HG03565 (cell line): ENCODE data around the gene FAM234A.
"Not testable (repeated sequence)": the region's sequence is repeated elsewhere in the genome, so short reads cannot be mapped to it uniquely, and the experiment has no call there.

Experiments used
- ATAC-seq: cut with Tn5 transposase; IDR thresholded peaks from one replicate; pipeline ENCODE4 v1.9.1; 2021; ENCODE audit warnings: mild to moderate bottlenecking, moderate library complexity; ENCODE audit not compliant: unreplicated experiment

FAM234A gene

GRCh38 chr16:263944-264343 lies 29.3 kb downstream of the FAM234A start:
- ATAC-seq, result no peak

DNA sequence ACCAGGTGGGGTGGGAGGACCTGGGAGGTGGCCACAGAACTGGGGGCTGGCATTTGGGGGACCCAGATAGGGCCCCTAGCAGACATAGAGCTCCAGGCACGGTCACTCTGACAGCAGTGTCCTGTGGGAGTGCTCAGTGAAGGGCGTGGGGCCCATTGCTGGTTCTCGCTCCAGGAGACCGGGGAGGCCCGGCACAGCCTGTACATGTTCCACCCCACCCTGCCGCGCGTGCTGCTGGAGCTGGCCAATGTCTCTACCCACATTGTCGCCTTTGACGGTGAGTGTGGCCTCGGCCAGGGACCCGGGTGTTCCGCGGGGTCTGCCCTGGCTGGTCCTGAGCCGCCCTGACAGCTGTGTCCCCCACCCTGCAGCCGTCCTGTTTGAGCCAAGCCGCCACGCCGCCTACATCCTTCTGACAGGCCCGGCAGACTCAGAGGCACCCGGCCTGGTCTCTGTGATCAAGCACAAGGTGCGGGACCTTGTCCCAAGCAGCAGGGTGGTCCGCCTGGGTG lies 29.9 kb downstream of the FAM234A start:
- ATAC-seq, result no peak

DNA sequence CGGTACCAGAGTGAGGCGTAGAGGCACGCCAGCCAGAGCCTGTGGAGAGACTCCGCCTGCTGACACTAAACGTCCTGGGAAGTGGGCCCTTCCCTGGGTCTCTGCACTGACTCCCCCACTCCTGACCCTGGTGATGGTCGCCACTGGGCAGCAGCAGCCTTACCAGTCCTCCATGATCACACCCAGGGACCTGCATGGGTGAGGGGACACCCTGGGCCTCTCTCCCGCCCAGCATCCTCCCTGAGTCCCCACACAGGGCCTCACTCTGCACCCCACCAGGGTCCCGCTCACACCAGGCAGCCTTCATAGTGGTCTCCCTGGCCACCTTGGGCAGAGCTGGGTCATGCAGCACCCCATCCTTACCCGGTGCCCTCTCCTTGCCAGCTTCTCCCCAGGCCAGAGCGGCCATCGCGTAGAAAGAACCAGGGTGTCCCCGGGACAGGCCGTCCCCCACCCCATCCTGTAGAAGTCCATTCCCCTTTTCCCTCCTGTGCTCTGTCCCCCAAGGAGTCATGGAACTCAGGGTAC lies 30.4 kb downstream of the FAM234A start:
- no peak for ATAC-seq

- ATAC-seq, result no peak
Observed at GRCh38 chr16:265711-266110, 31.1 kb downstream of the FAM234A start.

- no peak for ATAC-seq
Observed at GRCh38 chr16:266258-267164, 31.9 kb downstream of the FAM234A start.

- not testable (repeated sequence) for ATAC-seq
Observed at GRCh38 chr16:267562-267961, 32.9 kb downstream of the FAM234A start.

DNA sequence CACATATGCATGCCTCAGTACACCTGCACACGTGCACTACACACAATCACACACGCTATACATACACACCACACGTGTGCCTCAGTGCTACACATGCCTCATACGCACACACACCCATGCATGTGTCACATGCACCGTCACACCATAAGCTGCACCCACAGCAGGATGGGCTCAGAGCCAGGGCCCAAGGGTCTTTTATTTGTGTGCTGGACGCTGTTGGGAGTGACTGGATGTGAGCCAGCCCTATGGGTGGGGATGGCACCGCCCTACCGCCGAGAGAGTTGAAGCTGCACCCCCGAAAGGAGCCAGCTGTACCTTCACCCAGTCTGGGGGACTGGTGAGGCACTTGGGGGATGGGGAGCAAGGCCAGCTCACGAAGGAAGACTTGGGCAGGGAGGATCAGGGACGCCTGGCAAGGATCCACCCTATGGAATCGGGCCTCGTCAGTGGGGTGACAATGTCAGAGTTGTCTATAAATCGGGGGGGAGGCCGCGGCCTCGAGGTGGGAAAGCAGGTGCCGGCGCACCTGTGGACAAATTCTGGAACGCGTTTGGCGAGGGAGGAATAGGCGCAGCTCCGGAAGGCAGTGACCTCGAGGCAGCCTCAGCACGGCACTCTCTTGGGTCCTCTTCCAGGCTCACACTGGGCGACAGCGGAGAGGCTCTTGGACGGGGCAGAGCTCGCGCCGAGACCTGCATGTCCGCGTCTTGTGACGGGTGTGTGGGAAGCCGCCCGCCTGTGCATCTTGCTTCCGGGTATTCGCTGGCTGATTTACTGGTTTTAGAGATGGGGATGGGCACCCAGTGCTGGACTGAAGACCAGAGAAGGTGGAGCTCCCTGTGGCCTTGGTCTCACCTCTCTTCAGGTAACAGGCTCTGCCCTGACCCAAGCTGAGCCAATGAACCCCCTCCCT lies 33.8 kb downstream of the FAM234A start:
- no peak for ATAC-seq

DNA sequence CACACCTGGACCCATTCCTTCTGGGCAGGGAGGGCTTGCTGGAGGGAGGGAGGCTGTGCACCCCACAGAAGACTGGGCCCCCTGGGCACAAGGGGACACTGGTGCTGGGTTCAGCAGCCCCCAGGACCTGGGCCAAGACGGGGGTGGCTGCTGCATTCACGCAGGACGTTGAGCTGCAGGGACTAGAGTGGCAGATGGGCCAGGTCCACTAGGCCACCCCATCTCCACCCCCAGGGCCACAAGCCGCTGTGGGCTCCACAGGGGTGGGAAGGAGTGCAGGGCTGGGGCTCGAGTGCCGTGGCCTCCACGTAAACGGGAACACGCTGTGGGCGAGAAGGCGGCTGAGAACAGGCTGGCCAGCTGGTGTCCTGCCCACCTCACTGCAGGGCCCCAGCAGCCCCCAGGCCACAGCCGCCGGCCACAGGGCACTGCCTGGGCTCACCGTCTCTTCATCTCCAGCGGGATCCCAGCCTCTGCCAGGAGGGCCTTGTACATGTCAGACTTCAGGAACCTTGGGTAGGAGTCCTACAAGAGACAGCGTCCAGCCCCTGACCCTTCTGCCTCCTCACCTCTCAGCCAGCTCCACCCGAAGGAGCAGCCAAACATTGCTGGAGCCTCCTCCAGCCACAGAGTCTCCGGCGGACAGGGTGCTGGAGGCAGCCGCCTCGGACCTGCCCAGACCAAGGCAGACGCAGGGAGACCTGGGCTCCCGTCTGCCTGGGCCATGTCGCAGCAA lies 34.6 kb downstream of the FAM234A start:
- no peak for ATAC-seq

DNA sequence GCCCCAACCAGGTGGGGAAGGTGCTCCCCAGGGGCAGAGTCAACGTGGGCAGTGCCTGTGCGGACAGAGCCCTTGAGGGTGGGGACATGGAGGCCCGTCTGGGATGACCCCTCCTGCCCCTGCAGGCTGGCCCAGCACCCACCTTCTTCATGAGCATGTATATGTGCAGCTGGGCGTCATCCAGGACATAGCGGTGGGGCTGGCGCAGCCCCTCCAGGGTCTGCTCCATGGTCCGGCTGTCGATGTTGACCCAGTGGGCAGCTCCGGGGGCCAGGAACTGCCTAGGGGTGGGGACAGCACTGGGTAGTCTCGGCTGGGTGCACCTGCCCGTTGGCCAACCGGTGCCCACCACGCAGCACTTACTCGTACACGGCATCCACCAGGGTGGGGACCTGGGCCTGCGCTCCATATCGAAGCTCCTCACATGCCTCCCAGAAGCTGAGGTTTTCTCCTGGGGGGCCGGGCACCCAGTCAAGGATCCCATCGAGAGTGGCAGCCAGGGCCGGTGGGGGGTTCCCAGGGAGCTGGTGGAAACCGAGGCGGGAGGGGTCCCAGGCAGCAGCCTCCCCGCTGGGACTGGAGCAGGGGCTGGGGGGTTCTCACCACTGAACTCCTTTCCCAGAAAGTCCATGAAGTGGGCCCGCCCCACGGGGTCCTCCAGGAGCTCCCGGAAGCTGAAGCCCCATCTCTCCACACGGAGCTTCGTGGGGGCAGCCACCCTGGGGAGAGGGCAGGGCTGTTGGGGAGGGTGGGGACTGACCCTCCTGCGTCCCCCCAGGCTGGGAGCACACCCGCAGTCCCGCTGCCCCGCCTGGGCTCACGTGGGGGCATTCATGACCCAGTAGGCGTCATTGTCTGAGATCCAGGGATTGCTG lies 36.0 kb downstream of the FAM234A start:
- ATAC-seq, result no peak

GRCh38 chr16:272633-273546 lies 38.3 kb downstream of the FAM234A start:
- no peak for ATAC-seq

GRCh38 chr16:273547-274421 lies 39.2 kb downstream of the FAM234A start:
- ATAC-seq, result no peak

DNA sequence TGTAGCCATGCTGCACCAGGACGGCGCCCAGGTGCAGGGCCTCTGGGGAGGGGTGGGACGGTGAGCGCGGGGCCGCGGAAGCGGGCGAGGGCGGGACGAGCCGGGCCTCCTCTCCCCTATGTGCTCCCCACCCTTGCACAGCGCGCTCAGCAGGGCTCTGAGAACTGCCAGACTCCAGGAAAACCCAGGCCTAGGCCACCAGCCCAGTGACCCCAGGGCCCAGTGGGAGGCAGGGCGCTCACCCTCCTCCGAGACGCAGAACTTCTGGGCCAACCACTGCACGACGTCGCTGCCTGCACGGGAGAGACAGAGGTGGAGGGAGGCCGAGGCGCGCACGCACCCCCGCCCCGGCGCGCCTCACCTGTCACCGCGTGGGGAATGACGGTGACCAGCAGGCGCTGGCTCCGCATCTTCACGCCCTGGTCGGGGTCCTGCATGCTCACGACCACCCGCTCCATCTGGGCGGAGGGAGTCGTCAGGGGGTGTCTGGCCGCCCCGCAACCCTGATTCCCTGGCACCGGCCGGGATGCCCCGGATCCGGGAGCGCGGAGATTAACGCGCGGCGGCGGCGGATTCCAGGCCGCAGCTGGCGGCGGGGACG lies 40.5 kb downstream of the FAM234A start:
- ATAC-seq, result no peak

- ATAC-seq, result no peak
Observed at GRCh38 chr16:275786-276232, 41.2 kb downstream of the FAM234A start, which contains the start of gene RGS11. TSS of gene RGS11 (minus strand) at chr16:275944. CDS start at chr16:275911, 33 bp downstream.

- ATAC-seq, result no peak
Observed at GRCh38 chr16:276426-277077, 41.9 kb downstream of the FAM234A start.

GRCh38 chr16:278863-279366 lies 44.3 kb downstream of the FAM234A start:
- ATAC-seq, result no peak

GRCh38 chr16:279531-279930 lies 44.9 kb downstream of the FAM234A start:
- ATAC-seq, result no peak
